Measurements from ENCODE around the gene NPAS3. TPM values are rescaled to one million over a fixed set of nuclear protein-coding genes. Genes with fewer than 3 reads are reported as not detected.

The NPAS3 gene
- total and polyA plus RNA-seq, 5 donors from 2014 or later = not detected

DNA sequence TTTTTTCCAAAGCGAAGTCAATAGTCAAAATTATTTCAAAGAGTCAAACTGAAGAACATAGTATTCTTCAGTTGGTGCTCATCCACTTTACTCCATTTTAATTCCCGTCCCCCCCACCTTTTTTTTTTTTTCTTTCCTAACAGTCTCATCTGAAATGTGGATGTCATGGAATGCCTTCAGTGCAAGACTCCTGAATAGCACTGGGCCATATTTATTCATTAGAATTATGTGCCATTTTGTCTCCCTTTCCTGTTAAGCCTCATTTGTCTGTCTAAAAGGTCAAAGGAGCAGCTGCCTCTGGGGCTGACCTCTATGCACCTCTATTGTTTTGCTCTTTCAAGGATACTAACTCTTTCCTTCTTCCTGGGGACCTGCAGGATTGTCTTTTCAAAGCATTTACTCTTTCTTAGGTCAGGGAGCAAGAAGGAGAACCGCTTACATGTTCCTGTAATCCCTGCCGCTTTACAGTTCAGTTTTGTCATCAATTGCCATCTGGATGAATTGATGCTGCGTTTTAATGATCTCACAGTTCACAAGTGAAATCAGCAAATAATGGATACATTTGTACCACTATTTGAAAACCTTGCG lies 310.6 kb downstream of the NPAS3 start:
- no peaks in the 10 kb centered on the region for H3K27me3 ChIP-seq (ENCODE audit: control insufficient read depth, insufficient read depth, low read length)
- Mint-ChIP-seq H3K4me1 (no peaks in the 10 kb centered on the region), H3K27ac (no peak overlapping the region), H3K27me3 (no peaks in the 10 kb centered on the region), H3K36me3 (no peaks in the 10 kb centered on the region), H3K4me3 (no peak overlapping the region), H3K9me3 (peaks cover 2 to 12% (median 4%) of the 10 kb centered on the region in 7 donors)
- no peaks in the 10 kb centered on the region for H3K9me3 ChIP-seq (ENCODE audit: control insufficient read depth in 2 of 2, low read length in 2 of 2)
- no peaks in the 10 kb centered on the region for H3K4me1 ChIP-seq (ENCODE audit: control insufficient read depth, insufficient read depth, low read length, poor library complexity, severe bottlenecking)
- no peak for DNase-seq
- no peak overlapping the region for H3K4me3 ChIP-seq (ENCODE audit: low read depth, low read length)
- H3K36me3 ChIP-seq (ENCODE audit: control insufficient read depth, insufficient read depth, low read length) = no peaks in the 10 kb centered on the region
- ATAC-seq (ENCODE audit: low read depth in 2 of 2) = no peak
- H3K27ac ChIP-seq (ENCODE audit: insufficient read depth, low read length, poor library complexity, severe bottlenecking) = no peak overlapping the region

DNA sequence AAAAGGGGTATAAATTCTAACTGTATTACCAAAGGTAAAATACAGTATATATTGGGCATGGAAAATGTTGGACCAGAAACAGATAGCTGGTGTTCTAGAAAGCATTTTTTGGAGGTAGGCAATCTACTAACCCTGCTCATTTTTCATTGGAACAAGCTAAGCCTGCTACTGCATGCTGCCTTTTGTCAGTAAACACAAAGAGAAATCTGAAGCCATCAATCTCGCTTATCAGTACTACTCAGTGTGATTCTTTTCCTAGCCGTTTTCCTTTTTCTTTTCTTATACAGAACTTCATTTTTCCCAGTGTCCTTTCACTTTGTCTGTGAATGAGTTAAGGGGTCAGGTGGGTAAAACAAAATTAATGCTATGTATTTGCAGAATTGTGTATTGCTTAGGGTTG lies 312.3 kb downstream of the NPAS3 start:
- Mint-ChIP-seq H3K9me3 (peaks cover 1 to 12% (median 2%) of the 10 kb centered on the region in 7 donors), H3K27ac (no peak overlapping the region), H3K27me3 (no peaks in the 10 kb centered on the region), H3K36me3 (no peaks in the 10 kb centered on the region), H3K4me1 (no peaks in the 10 kb centered on the region), H3K4me3 (no peak overlapping the region)
- H3K4me3 ChIP-seq (ENCODE audit: low read depth, low read length) = no peak overlapping the region
- no peaks in the 10 kb centered on the region for H3K27me3 ChIP-seq (ENCODE audit: control insufficient read depth, insufficient read depth, low read length)
- no peak for ATAC-seq (ENCODE audit: low read depth in 2 of 2)
- H3K36me3 ChIP-seq (ENCODE audit: control insufficient read depth, insufficient read depth, low read length) = no peaks in the 10 kb centered on the region
- H3K9me3 ChIP-seq (ENCODE audit: control insufficient read depth in 2 of 2, low read length in 2 of 2) = no peaks in the 10 kb centered on the region
- DNase-seq = no peak
- no peaks in the 10 kb centered on the region for H3K4me1 ChIP-seq (ENCODE audit: control insufficient read depth, insufficient read depth, low read length, poor library complexity, severe bottlenecking)
- H3K27ac ChIP-seq (ENCODE audit: insufficient read depth, low read length, poor library complexity, severe bottlenecking) = no peak overlapping the region

DNA sequence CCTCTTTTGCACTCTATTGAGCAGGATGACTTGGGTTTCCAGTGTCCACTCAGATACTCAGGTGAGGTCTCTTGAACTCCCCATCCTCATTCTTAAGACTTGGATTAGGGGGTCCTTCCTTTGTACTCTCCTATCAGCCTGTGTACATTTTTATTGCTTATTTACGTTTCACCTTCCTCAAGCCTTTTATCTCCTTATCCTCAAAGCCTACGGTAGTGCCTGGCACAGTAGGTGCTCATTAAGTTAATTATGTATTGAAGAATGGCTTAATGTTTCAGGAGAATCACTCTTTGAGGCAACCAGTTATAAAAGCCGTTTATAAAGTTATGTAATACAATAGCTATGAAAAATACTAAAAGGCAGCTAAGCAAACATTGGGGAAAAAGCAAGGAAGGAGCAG lies 315.7 kb downstream of the NPAS3 start:
- ATAC-seq (ENCODE audit: low read depth in 2 of 2) (no peak), DNase-seq (no peak)
- Mint-ChIP-seq H3K27me3 (no peaks in the 10 kb centered on the region), H3K4me1 (no peaks in the 10 kb centered on the region), H3K27ac (no peak overlapping the region), H3K4me3 (no peak overlapping the region), H3K9me3 (peaks cover 0 to 12% (median 4%) of the 10 kb centered on the region in 7 donors), H3K36me3 (no peaks in the 10 kb centered on the region)
- Histone ChIP-seq H3K4me3 (ENCODE audit: low read depth, low read length) (no peak overlapping the region), H3K4me1 (ENCODE audit: control insufficient read depth, insufficient read depth, low read length, poor library complexity, severe bottlenecking) (no peaks in the 10 kb centered on the region), H3K36me3 (ENCODE audit: control insufficient read depth, insufficient read depth, low read length) (no peaks in the 10 kb centered on the region), H3K27me3 (ENCODE audit: control insufficient read depth, insufficient read depth, low read length) (no peaks in the 10 kb centered on the region), H3K27ac (ENCODE audit: insufficient read depth, low read length, poor library complexity, severe bottlenecking) (no peak overlapping the region), H3K9me3 (ENCODE audit: control insufficient read depth in 2 of 2, low read length in 2 of 2) (no peaks in the 10 kb centered on the region)

DNA sequence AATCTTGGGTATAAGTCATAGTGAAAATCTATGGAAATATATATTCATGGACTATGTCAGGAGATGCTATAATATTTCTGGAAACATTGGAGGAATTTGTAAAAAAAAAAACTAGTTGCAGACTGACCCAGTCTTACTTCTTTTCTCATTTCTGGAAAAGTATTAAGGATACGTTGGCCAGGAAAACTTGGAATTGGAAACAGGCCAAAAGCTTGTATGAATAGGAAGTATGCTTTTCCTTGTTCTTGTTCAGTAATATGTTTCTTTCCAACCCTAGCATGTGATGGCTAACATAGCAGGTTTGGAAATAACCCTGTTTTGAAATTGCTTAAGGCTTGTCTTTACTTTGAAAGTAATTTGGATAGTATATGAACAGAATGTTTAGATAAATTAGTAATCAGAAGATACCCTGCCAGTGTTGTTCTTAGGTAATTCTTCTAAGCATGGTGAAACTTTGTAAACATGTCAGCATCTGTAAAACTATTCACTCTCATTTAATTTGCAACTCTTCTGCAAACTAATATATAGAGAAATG lies 316.2 kb downstream of the NPAS3 start:
- Histone ChIP-seq H3K9me3 (ENCODE audit: control insufficient read depth in 2 of 2, low read length in 2 of 2) (no peaks in the 10 kb centered on the region), H3K36me3 (ENCODE audit: control insufficient read depth, insufficient read depth, low read length) (no peaks in the 10 kb centered on the region), H3K4me3 (ENCODE audit: low read depth, low read length) (no peak overlapping the region), H3K27me3 (ENCODE audit: control insufficient read depth, insufficient read depth, low read length) (no peaks in the 10 kb centered on the region), H3K4me1 (ENCODE audit: control insufficient read depth, insufficient read depth, low read length, poor library complexity, severe bottlenecking) (no peaks in the 10 kb centered on the region), H3K27ac (ENCODE audit: insufficient read depth, low read length, poor library complexity, severe bottlenecking) (no peak overlapping the region)
- H3K27me3 Mint-ChIP-seq = no peaks in the 10 kb centered on the region
- peaks cover 0 to 12% (median 4%) of the 10 kb centered on the region in 7 donors for H3K9me3 Mint-ChIP-seq
- H3K4me3 Mint-ChIP-seq = no peak overlapping the region
- H3K4me1 Mint-ChIP-seq = no peaks in the 10 kb centered on the region
- H3K27ac Mint-ChIP-seq = no peak overlapping the region
- DNase-seq = no peak
- no peak for ATAC-seq (ENCODE audit: low read depth in 2 of 2)
- H3K36me3 Mint-ChIP-seq = no peaks in the 10 kb centered on the region

DNA sequence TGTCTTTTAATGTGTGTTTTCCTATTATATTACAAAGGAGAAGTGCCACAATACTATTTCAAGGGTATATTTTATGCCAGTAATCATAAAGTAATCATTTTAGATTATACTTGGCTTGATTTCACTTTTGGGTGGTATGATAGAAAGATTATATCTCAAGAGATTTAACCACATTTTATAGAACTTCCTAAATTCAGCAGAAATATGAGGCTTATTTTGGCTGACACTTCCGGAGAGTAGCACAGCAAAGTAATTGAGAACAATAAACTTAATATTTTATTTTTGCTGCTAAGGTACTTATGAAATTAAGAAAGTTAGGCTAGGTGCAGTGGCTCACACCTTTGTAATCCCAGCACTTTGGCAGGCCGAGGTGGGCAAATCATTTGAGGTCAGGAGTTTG lies 319.1 kb downstream of the NPAS3 start:
- H3K27me3 Mint-ChIP-seq = no peaks in the 10 kb centered on the region
- no peak overlapping the region for H3K27ac ChIP-seq (ENCODE audit: insufficient read depth, low read length, poor library complexity, severe bottlenecking)
- H3K4me3 Mint-ChIP-seq = no peak overlapping the region
- ATAC-seq (ENCODE audit: low read depth in 2 of 2) (no peak), DNase-seq (no peak)
- H3K27me3 ChIP-seq (ENCODE audit: control insufficient read depth, insufficient read depth, low read length) = no peaks in the 10 kb centered on the region
- H3K4me1 Mint-ChIP-seq = peaks cover 0 to 5% (median 0%) of the 10 kb centered on the region in 4 donors
- no peaks in the 10 kb centered on the region for H3K36me3 ChIP-seq (ENCODE audit: control insufficient read depth, insufficient read depth, low read length)
- no peak overlapping the region for H3K4me3 ChIP-seq (ENCODE audit: low read depth, low read length)
- peak overlapping the region in 1 of 3 donors; percentile 77 for H3K27ac Mint-ChIP-seq
- peaks cover 0 to 14% (median 6%) of the 10 kb centered on the region in 7 donors for H3K9me3 Mint-ChIP-seq
- H3K9me3 ChIP-seq (ENCODE audit: control insufficient read depth in 2 of 2, low read length in 2 of 2) = no peaks in the 10 kb centered on the region
- no peaks in the 10 kb centered on the region for H3K36me3 Mint-ChIP-seq
- H3K4me1 ChIP-seq (ENCODE audit: control insufficient read depth, insufficient read depth, low read length, poor library complexity, severe bottlenecking) = no peaks in the 10 kb centered on the region

DNA sequence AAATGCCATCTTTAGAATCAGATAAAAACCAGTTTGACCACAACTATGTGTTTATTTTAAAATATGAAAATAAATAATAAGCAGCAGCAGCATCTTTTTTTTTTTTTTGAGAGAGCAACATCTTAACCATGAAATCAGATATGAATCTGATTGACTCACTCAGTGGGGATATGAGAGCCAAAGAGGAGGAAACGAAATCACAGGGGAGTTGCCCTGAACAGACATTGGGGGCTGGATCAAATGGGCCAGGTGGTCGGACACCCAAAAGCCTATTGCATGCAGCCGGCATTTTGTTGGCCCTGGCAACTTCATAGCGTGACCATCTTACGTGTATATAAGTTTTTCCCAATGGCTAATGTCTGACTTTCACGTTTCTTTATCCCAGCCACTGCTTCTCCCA lies 321.1 kb downstream of the NPAS3 start:
- no peak overlapping the region for H3K27ac ChIP-seq (ENCODE audit: insufficient read depth, low read length, poor library complexity, severe bottlenecking)
- no peak overlapping the region for H3K27ac Mint-ChIP-seq
- H3K4me3 ChIP-seq (ENCODE audit: low read depth, low read length) = no peak overlapping the region
- H3K9me3 Mint-ChIP-seq = peaks cover 0 to 8% (median 4%) of the 10 kb centered on the region in 7 donors
- no peaks in the 10 kb centered on the region for H3K36me3 ChIP-seq (ENCODE audit: control insufficient read depth, insufficient read depth, low read length)
- H3K36me3 Mint-ChIP-seq = no peaks in the 10 kb centered on the region
- ATAC-seq (ENCODE audit: low read depth in 2 of 2) (no peak), DNase-seq (no peak)
- H3K4me1 ChIP-seq (ENCODE audit: control insufficient read depth, insufficient read depth, low read length, poor library complexity, severe bottlenecking) = no peaks in the 10 kb centered on the region
- H3K4me1 Mint-ChIP-seq = peaks cover 0 to 5% (median 0%) of the 10 kb centered on the region in 4 donors
- no peak overlapping the region for H3K4me3 Mint-ChIP-seq
- no peaks in the 10 kb centered on the region for H3K27me3 Mint-ChIP-seq
- no peaks in the 10 kb centered on the region for H3K9me3 ChIP-seq (ENCODE audit: control insufficient read depth in 2 of 2, low read length in 2 of 2)
- no peaks in the 10 kb centered on the region for H3K27me3 ChIP-seq (ENCODE audit: control insufficient read depth, insufficient read depth, low read length)

DNA sequence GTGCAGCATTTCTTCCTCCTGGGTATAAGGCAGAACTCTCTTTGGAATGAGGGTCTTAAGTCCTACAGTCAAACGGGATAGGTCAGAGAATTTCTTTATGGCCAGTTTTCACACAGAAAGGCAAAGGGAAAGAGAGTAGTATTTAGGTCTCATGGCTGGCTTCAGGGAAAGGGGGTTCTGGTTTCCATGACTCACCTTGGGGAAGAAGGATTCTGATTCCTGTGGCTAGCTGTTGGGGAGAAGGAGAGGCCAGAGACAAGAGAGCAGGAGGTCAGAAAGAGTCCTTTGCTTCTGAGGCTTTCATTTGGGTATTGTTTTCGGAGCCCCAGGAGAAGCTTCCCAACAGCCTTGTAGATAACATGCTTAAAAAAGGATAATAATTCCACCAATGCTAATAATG lies 332.5 kb downstream of the NPAS3 start:
- DNase-seq (no peak), ATAC-seq (ENCODE audit: low read depth in 2 of 2) (no peak)
- Mint-ChIP-seq H3K27ac (no peak overlapping the region), H3K4me3 (no peak overlapping the region), H3K36me3 (no peaks in the 10 kb centered on the region), H3K4me1 (no peaks in the 10 kb centered on the region), H3K27me3 (no peaks in the 10 kb centered on the region), H3K9me3 (peaks cover 0 to 3% (median 2%) of the 10 kb centered on the region in 7 donors)
- Histone ChIP-seq H3K4me1 (ENCODE audit: control insufficient read depth, insufficient read depth, low read length, poor library complexity, severe bottlenecking) (no peaks in the 10 kb centered on the region), H3K4me3 (ENCODE audit: low read depth, low read length) (no peak overlapping the region), H3K27me3 (ENCODE audit: control insufficient read depth, insufficient read depth, low read length) (no peaks in the 10 kb centered on the region), H3K27ac (ENCODE audit: insufficient read depth, low read length, poor library complexity, severe bottlenecking) (no peak overlapping the region), H3K36me3 (ENCODE audit: control insufficient read depth, insufficient read depth, low read length) (no peaks in the 10 kb centered on the region), H3K9me3 (ENCODE audit: control insufficient read depth in 2 of 2, low read length in 2 of 2) (no peaks in the 10 kb centered on the region)

DNA sequence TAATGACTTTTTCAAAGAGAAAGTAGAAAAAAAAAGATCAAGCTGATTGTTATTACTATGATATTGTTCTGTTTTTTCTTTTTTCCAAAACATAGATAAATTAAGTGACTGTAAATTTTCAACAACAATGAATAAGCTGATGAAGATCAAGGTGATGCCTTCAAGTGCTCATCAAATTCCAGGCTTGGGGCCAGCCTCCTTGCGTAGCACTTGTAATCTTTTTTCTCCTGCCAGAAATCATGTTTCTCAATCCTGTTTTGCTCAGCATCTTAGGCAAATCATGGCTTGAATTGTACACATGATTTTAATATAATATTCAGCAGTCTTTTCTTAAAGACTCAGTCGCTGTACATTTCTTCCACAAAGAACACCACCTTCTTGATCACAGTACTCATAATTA lies 333.2 kb downstream of the NPAS3 start:
- Histone ChIP-seq H3K27me3 (ENCODE audit: control insufficient read depth, insufficient read depth, low read length) (no peaks in the 10 kb centered on the region), H3K27ac (ENCODE audit: insufficient read depth, low read length, poor library complexity, severe bottlenecking) (no peak overlapping the region), H3K4me1 (ENCODE audit: control insufficient read depth, insufficient read depth, low read length, poor library complexity, severe bottlenecking) (no peaks in the 10 kb centered on the region), H3K36me3 (ENCODE audit: control insufficient read depth, insufficient read depth, low read length) (no peaks in the 10 kb centered on the region), H3K4me3 (ENCODE audit: low read depth, low read length) (no peak overlapping the region), H3K9me3 (ENCODE audit: control insufficient read depth in 2 of 2, low read length in 2 of 2) (no peaks in the 10 kb centered on the region)
- Mint-ChIP-seq H3K4me3 (no peak overlapping the region), H3K36me3 (no peaks in the 10 kb centered on the region), H3K9me3 (peaks cover 0 to 3% (median 2%) of the 10 kb centered on the region in 7 donors), H3K27me3 (no peaks in the 10 kb centered on the region), H3K27ac (no peak overlapping the region), H3K4me1 (no peaks in the 10 kb centered on the region)
- ATAC-seq (ENCODE audit: low read depth in 2 of 2) (no peak), DNase-seq (no peak)

Data from CD4-positive, CD25-positive, alpha-beta regulatory T cell (primary cell).